H1 (cell line): ENCODE results near the gene CNR1. TPM values are rescaled to one million over a fixed set of nuclear protein-coding genes. Genes with fewer than 3 reads are reported as not detected.
A peak's percentile ranks its signal among the peaks of the same experiment; 100 is the strongest.

Source experiments
- CTCF ChIA-PET: fragments of 300-600 bp; sonication (Branson Sonifier 250); formaldehyde crosslinking; loops from one replicate; lab custom pipeline; 2021; ENCODE audit not compliant: partially characterized antibody; lab: Charles Lee
- POLR2A ChIA-PET: fragments of 300-600 bp; sonication (Branson Sonifier 250); formaldehyde crosslinking; loops from one replicate; lab custom pipeline; 2021; ENCODE audit warnings: inconsistent platforms; ENCODE audit not compliant: partially characterized antibody; lab: Charles Lee
- DNase-seq, 2 experiments: peaks; one replicate each; pipeline versions ENCODE4 v3.0.0 to v3.0.0-alpha.2; 2010 to 2022; ENCODE audit warnings: low spot score in 2 of 2, low read depth in 1 of 2, mixed read lengths in 1 of 2
- FAIRE-seq: peaks from 2 replicates; lab custom pipeline; 2011; peaks lifted over from hg19 to GRCh38; lab: Jason Lieb, UNC
- H2AFZ ChIP-seq: 2 replicates; pipeline ENCODE4 v1.8.1; 2012; ENCODE audit warnings: low read length, inconsistent platforms
- H2AK5ac ChIP-seq: 2 replicates; pipeline ENCODE4 v1.6.1; 2013; ENCODE audit warnings: low read depth, low read length
- H2BK120ac ChIP-seq: replicated peaks from 2 replicates; pipeline ENCODE3; 2013; ENCODE audit warnings: low read depth, low read length, inconsistent platforms
- H2BK12ac ChIP-seq: 2 replicates; pipeline ENCODE4 v1.6.1; 2013; ENCODE audit warnings: low read depth, low read length
- H2BK15ac ChIP-seq: 2 replicates; pipeline ENCODE4 v1.6.1; 2013; ENCODE audit warnings: low read length
- H2BK20ac ChIP-seq: 2 replicates; pipeline ENCODE4 v1.6.1; 2013; ENCODE audit warnings: low read length
- H2BK5ac ChIP-seq: 2 replicates; pipeline ENCODE4 v1.6.1; 2013; ENCODE audit warnings: low read depth, low read length
- H3K14ac ChIP-seq: 2 replicates; pipeline ENCODE4 v1.6.1; 2013; ENCODE audit warnings: inconsistent platforms; ENCODE audit not compliant: insufficient read length
- H3K18ac ChIP-seq: 2 replicates; pipeline ENCODE4 v1.6.1; 2013; ENCODE audit warnings: low read length; ENCODE audit errors: extremely low read depth
- H3K23ac ChIP-seq: 2 replicates; pipeline ENCODE4 v1.6.1; 2013; ENCODE audit warnings: inconsistent platforms; ENCODE audit not compliant: insufficient read length
- H3K23me2 ChIP-seq: 2 replicates; pipeline ENCODE4 v1.6.1; 2013; ENCODE audit warnings: low read depth, low read length
- H3K27ac ChIP-seq: 2 replicates; pipeline ENCODE4 v1.6.1; 2011; ENCODE audit warnings: low read depth, low read length, inconsistent platforms
- H3K27me3 ChIP-seq, 4 experiments: replicated peaks in 1 of 4; 1 replicate in 1 of 4; 2 replicates in 3 of 4; pipeline versions ENCODE4 v1.6.1 to v1.8.1; 2011 to 2013; ENCODE audit warnings: low read length in 3 of 4, mild to moderate bottlenecking in 3 of 4, inconsistent platforms in 2 of 4, mixed read lengths in 2 of 4, moderate library complexity in 1 of 4; ENCODE audit not compliant: control insufficient read depth in 3 of 4, insufficient read depth in 3 of 4; ENCODE audit errors: extremely low read depth in 1 of 4
- H3K36me3 ChIP-seq, 4 experiments: 2 replicates each; pipeline versions ENCODE4 v1.6.1 to v1.8.1; 2011 to 2013; ENCODE audit warnings: mild to moderate bottlenecking in 4 of 4, low read length in 3 of 4, moderate library complexity in 2 of 4, control low read depth in 1 of 4, inconsistent platforms in 1 of 4; ENCODE audit not compliant: insufficient read depth in 4 of 4, control insufficient read depth in 2 of 4
- H3K4ac ChIP-seq: replicated peaks from 2 replicates; pipeline ENCODE3; 2013; ENCODE audit warnings: low read length, low read depth, mixed read lengths, inconsistent platforms; ENCODE audit not compliant: insufficient read length
- H3K4me1 ChIP-seq, 4 experiments: replicated peaks in 1 of 4; 1 replicate in 1 of 4; 2 replicates in 3 of 4; pipeline versions ENCODE4 v1.6.1 to v1.8.1; 2011 to 2013; ENCODE audit warnings: low read length in 3 of 4, inconsistent platforms in 2 of 4, mixed read lengths in 1 of 4; ENCODE audit not compliant: insufficient read depth in 4 of 4, control insufficient read depth in 3 of 4
- H3K4me2 ChIP-seq, 2 experiments: 2 replicates each; pipeline versions ENCODE4 v1.6.1 to v1.8.1; 2011 to 2013; ENCODE audit warnings: low read depth in 2 of 2, low read length in 2 of 2, control low read depth in 1 of 2, inconsistent platforms in 1 of 2, mild to moderate bottlenecking in 1 of 2; ENCODE audit not compliant: insufficient read depth in 1 of 2
- H3K4me3 ChIP-seq, 4 experiments: fragments of 200-600, 300-600 bp in 1 of 4; sonication (generic), shearing (Covaris generic), sonication (Bioruptor Twin) in 1 of 4; 2 replicates each; pipeline versions ENCODE4 v1.5.1 to v1.8.1; 2011 to 2016; ENCODE audit warnings: low read length in 4 of 4, low read depth in 3 of 4, control low read depth in 2 of 4, inconsistent platforms in 2 of 4, mild to moderate bottlenecking in 2 of 4, mixed read lengths in 1 of 4, moderate library complexity in 1 of 4; ENCODE audit not compliant: insufficient read depth in 2 of 4; ENCODE audit errors: extremely low read depth in 1 of 4
- H3K56ac ChIP-seq: replicated peaks from 2 replicates; pipeline ENCODE3; 2013; ENCODE audit warnings: low read depth, mild to moderate bottlenecking, mixed read lengths, low read length, inconsistent platforms; ENCODE audit not compliant: insufficient read length
- H3K79me1 ChIP-seq: 2 replicates; pipeline ENCODE4 v1.6.1; 2013; ENCODE audit warnings: low read depth, low read length, control low read depth
- H3K79me2 ChIP-seq, 2 experiments: 2 replicates each; pipeline versions ENCODE4 v1.6.1 to v1.8.1; 2012 to 2013; ENCODE audit warnings: low read length in 2 of 2, mild to moderate bottlenecking in 2 of 2, inconsistent platforms in 1 of 2; ENCODE audit not compliant: insufficient read depth in 2 of 2, control insufficient read depth in 1 of 2
- H3K9ac ChIP-seq, 4 experiments: replicated peaks in 1 of 4; 1 replicate in 1 of 4; 2 replicates in 3 of 4; pipeline versions ENCODE4 v1.6.1 to v1.8.1; 2011 to 2013; ENCODE audit warnings: low read depth in 3 of 4, low read length in 3 of 4, control low read depth in 2 of 4, mild to moderate bottlenecking in 2 of 4, moderate library complexity in 2 of 4, inconsistent platforms in 1 of 4; ENCODE audit errors: extremely low read depth in 1 of 4
- H3K9me3 ChIP-seq, 2 experiments: 2 replicates each; pipeline versions ENCODE4 v1.6.1 to v1.8.1; 2012 to 2013; ENCODE audit warnings: mild to moderate bottlenecking in 2 of 2, moderate library complexity in 2 of 2, control low read depth in 1 of 2, inconsistent platforms in 1 of 2, low read depth in 1 of 2, low read length in 1 of 2, mixed read lengths in 1 of 2; ENCODE audit not compliant: insufficient read depth in 2 of 2
- H4K20me1 ChIP-seq, 2 experiments: replicated peaks in 1 of 2; 2 replicates each; pipeline versions ENCODE3 to v1.8.1; 2011 to 2013; ENCODE audit warnings: inconsistent platforms in 2 of 2, low read length in 2 of 2, mild to moderate bottlenecking in 1 of 2; ENCODE audit not compliant: insufficient read depth in 2 of 2, control insufficient read depth in 1 of 2
- H4K5ac ChIP-seq: 2 replicates; pipeline ENCODE4 v1.6.1; 2013; ENCODE audit warnings: low read length, low read depth, mixed read lengths, inconsistent platforms; ENCODE audit not compliant: insufficient read length
- H4K8ac ChIP-seq: 2 replicates; pipeline ENCODE4 v1.8.0; 2013; ENCODE audit warnings: mild to moderate bottlenecking, moderate library complexity, low read length, inconsistent platforms; ENCODE audit not compliant: insufficient read depth; ENCODE audit errors: extremely low read depth
- H4K91ac ChIP-seq: replicated peaks from 2 replicates; pipeline ENCODE3; 2013; ENCODE audit warnings: low read length, mixed read lengths, inconsistent platforms; ENCODE audit not compliant: insufficient read length
- ATF2 ChIP-seq: IDR thresholded peaks from 2 replicates; pipeline ENCODE4 v1.6.1; 2012; ENCODE audit warnings: low read length, inconsistent platforms
- CTCF ChIP-seq, 3 experiments: IDR thresholded peaks; 1 replicate in 2 of 3; 2 replicates in 1 of 3; pipeline versions ENCODE4 v1.5.1 to v1.6.1; 2011; ENCODE audit warnings: low read length in 3 of 3, mild to moderate bottlenecking in 3 of 3, inconsistent platforms in 2 of 3, low read depth in 1 of 3, moderate library complexity in 1 of 3; ENCODE audit not compliant: insufficient read depth in 1 of 3; ENCODE audit errors: control extremely low read depth in 1 of 3
- JUN ChIP-seq: IDR thresholded peaks from 2 replicates; pipeline ENCODE4 v1.6.1; 2011; ENCODE audit warnings: low read depth, mild to moderate bottlenecking, improper control_type of control experiment, low read length
- USF2 ChIP-seq: IDR thresholded peaks from 2 replicates; pipeline ENCODE4 v1.6.1; 2011; ENCODE audit warnings: low read length, improper control_type of control experiment
- WGBS, 2 experiments: shearing (Covaris generic) in 1 of 2; methylation state at CpG; one replicate each; pipeline versions ENCODE4 v1.1.6 to v1.1.7; 2013 to 2015; ENCODE audit warnings: low lambda C conversion rate in 2 of 2, mixed read lengths in 2 of 2, inconsistent platforms in 1 of 2, low coverage in 1 of 2, missing lambda C conversion rate in 1 of 2; ENCODE audit not compliant: insufficient replicate concordance in 2 of 2, insufficient coverage in 1 of 2, insufficient read length in 1 of 2; ENCODE audit errors: extremely low coverage in 1 of 2, missing lambda C conversion rate in 1 of 2; 5-methylcytosine and 5-hydroxymethylcytosine counted together
- polyA plus RNA-seq, 7 experiments: library from polyadenylated mRNA; depleted of rRNA in 3 of 7; stranded (reverse) in 5 of 7; unstranded in 2 of 7; fragments of >200 nt in 5 of 7; fragments of 200-250 nt in 2 of 7; gene quantifications; 1 replicate in 5 of 7; 2 replicates in 1 of 7; 4 replicates in 1 of 7; pipeline versions ENCODE4 v1.2.1 to v1.2.3, GENCODE V29; 2011 to 2013; ENCODE audit warnings: missing spikeins in 2 of 7, mixed read lengths in 2 of 7
- total RNA-seq: library from RNA; stranded (reverse); fragmentation: NEBNext Ultra II Directional; extraction: Animal tissue kit (Norgen Biotek cat#: 25700); gene quantifications from 2 replicates; pipeline ENCODE4 v1.2.1, GENCODE V29; 2021

Gene CNR1
- total and polyA plus RNA-seq, 2 of the 8 experiments (the other 6 are each of a cell fraction or from before 2014, with no cell fraction given) = 0.83 to 3.1 TPM

GRCh38 chr6:88165087-88165843, 882 bp downstream of the CNR1 start:
- Histone ChIP-seq H2AFZ (no peak overlapping the region; the same call in 1 of the 2 replicates), H3K27ac (no peak overlapping the region), H2AK5ac (no peak overlapping the region), H3K4me2 (peak overlapping the region; percentile 64 to 84), H3K18ac (peak overlapping the region; percentile 7; the same call in 1 of the 2 replicates), H3K79me1 (no peaks in the 10 kb centered on the region), H3K36me3 (no peaks in the 10 kb centered on the region), H2BK15ac (no peak overlapping the region), H2BK20ac (no peak overlapping the region), H3K4me1 (peaks cover 0 to 3% (median under 1%) of the 10 kb centered on the region in 4 experiments; a peak in 1 of 7 replicates), H4K8ac (no peak overlapping the region), H4K91ac (no peak overlapping the region), H4K20me1 (no peaks in the 10 kb centered on the region), H3K79me2 (no peaks in the 10 kb centered on the region), H3K4me3 (peak overlapping the region; percentile 65 to 75 (median 68)), H2BK5ac (no peak overlapping the region), H3K27me3 (peaks cover 9 to 36% (median 28%) of the 10 kb centered on the region in 4 experiments), H3K14ac (no peak overlapping the region), H3K23me2 (peaks cover 16% of the 10 kb centered on the region; the same call in 1 of the 2 replicates), H3K23ac (no peak overlapping the region), H3K4ac (no peak overlapping the region), H3K56ac (no peak overlapping the region), H2BK12ac (no peak overlapping the region), H3K9ac (no peak overlapping the region), H4K5ac (no peak overlapping the region), H3K9me3 (no peaks in the 10 kb centered on the region), H2BK120ac (no peak overlapping the region)
- DNase-seq (no peak), FAIRE-seq (no peak)
- WGBS, 2 experiments = 20% methylated on average over 18 of the region's 18 CpGs; no CpG with 5 or more reads in 1 of the 2 experiments
- ChIA-PET CTCF (interaction anchor here (0.6 to 1.5 kb wide), 6 partner anchors 16 to 616 kb away, joined by 3 to 7 read pairs (median 3); no protein-coding TSS in a partner anchor), POLR2A (interaction anchor here (1.1 kb wide), 1 partner anchor 15 kb away, joined by 3 read pairs; no protein-coding TSS in a partner anchor)
- no peak for TF ChIP-seq USF2
- no peak for TF ChIP-seq ATF2
- TF ChIP-seq CTCF (IDR thresholded peaks at IDR 0.05; ENCODE audit: control extremely low read depth in 1 of 3, insufficient read depth in 1 of 3, low read depth in 1 of 3, low read length in 3 of 3) = no peak
- TF ChIP-seq JUN = no peak
